Keratinocyte (primary cell): ENCODE measurements around the gene PRXL2A. TPM values are rescaled to one million over a fixed set of nuclear protein-coding genes. Genes with fewer than 3 reads are reported as not detected.

Experiments used
- DNase-seq: peaks from one replicate; pipeline ENCODE4 v3.0.0-alpha.2; 2011; ENCODE audit warnings: low read depth, missing footprints, low spot score
- FAIRE-seq: peaks from 2 replicates; lab custom pipeline; 2011; peaks lifted over from hg19 to GRCh38; lab: Jason Lieb, UNC
- H2AFZ ChIP-seq: 2 replicates; pipeline ENCODE4 v1.6.0; 2012; ENCODE audit warnings: low read length, control low read depth, inconsistent platforms; ENCODE audit not compliant: control insufficient read depth
- H3K27ac ChIP-seq: 2 replicates; pipeline ENCODE4 v1.5.1; 2011; ENCODE audit warnings: low read length; ENCODE audit not compliant: control insufficient read depth, insufficient read depth
- H3K27me3 ChIP-seq: 3 replicates; pipeline ENCODE4 v1.6.0; 2011; ENCODE audit warnings: low read length; ENCODE audit not compliant: control insufficient read depth, insufficient read depth; ENCODE audit errors: extremely low read depth
- H3K36me3 ChIP-seq, 2 experiments: 2 replicates in 1 of 2; 3 replicates in 1 of 2; pipeline ENCODE4 v1.5.1; 2011; ENCODE audit warnings: low read length in 2 of 2, mild to moderate bottlenecking in 1 of 2; ENCODE audit not compliant: control insufficient read depth in 2 of 2, insufficient read depth in 2 of 2; ENCODE audit errors: extremely low read depth in 1 of 2
- H3K4me1 ChIP-seq: 3 replicates; pipeline ENCODE4 v1.5.1; 2011; ENCODE audit warnings: low read length; ENCODE audit not compliant: control insufficient read depth, insufficient read depth; ENCODE audit errors: extremely low read depth
- H3K4me2 ChIP-seq: 3 replicates; pipeline ENCODE4 v1.6.0; 2011; ENCODE audit warnings: low read depth, low read length; ENCODE audit not compliant: control insufficient read depth, insufficient read depth; ENCODE audit errors: extremely low read depth
- H3K4me3 ChIP-seq, 3 experiments: fragments of 200-600 bp in 1 of 3; sonication (generic) in 1 of 3; 2 replicates in 2 of 3; 3 replicates in 1 of 3; pipeline ENCODE4 v1.5.1; 2011 to 2016; ENCODE audit warnings: low read length in 3 of 3, mild to moderate bottlenecking in 3 of 3, control low read depth in 2 of 3, inconsistent platforms in 1 of 3, low read depth in 1 of 3, mixed read lengths in 1 of 3, mixed run types in 1 of 3, moderate library complexity in 1 of 3; ENCODE audit not compliant: control insufficient read depth in 2 of 3, insufficient read depth in 2 of 3; ENCODE audit errors: extremely low read depth in 1 of 3
- H3K79me2 ChIP-seq: 2 replicates; pipeline ENCODE4 v1.6.0; 2012; ENCODE audit warnings: low read length; ENCODE audit not compliant: control insufficient read depth, insufficient read depth
- H3K9ac ChIP-seq: 3 replicates; pipeline ENCODE4 v1.6.0; 2011; ENCODE audit warnings: low read length; ENCODE audit not compliant: control insufficient read depth, insufficient read depth; ENCODE audit errors: extremely low read depth
- H3K9me1 ChIP-seq: 3 replicates; pipeline ENCODE4 v1.6.0; 2011; ENCODE audit warnings: low read length; ENCODE audit not compliant: control insufficient read depth, insufficient read depth; ENCODE audit errors: extremely low read depth
- H3K9me3 ChIP-seq: 2 replicates; pipeline ENCODE4 v1.5.1; 2012; ENCODE audit warnings: low read depth, low read length; ENCODE audit not compliant: control insufficient read depth
- H4K20me1 ChIP-seq: 3 replicates; pipeline ENCODE4 v1.6.0; 2011; ENCODE audit warnings: low read length; ENCODE audit not compliant: control insufficient read depth, insufficient read depth; ENCODE audit errors: extremely low read depth
- EZH2 ChIP-seq: IDR thresholded peaks from one replicate; pipeline ENCODE4 v1.6.1; 2012; ENCODE audit warnings: inconsistent platforms, mild to moderate bottlenecking, low read length, moderate library complexity
- dilution Hi-C: fragments of 300-500 bp; cut with MboI; formaldehyde crosslinking; loops from one replicate; pipeline ENCODE4 v1.7.0; 2020; ENCODE audit warnings: low sequenced_read_pairs; ENCODE audit not compliant: extremely low pct_ligation_motif_present
- polyA plus RNA-seq, 5 experiments: library from polyadenylated mRNA; depleted of rRNA in 3 of 5; stranded (reverse) in 3 of 5; stranded (forward) in 1 of 5; unstranded in 1 of 5; fragments of >200 nt; gene quantifications; 1 replicate in 1 of 5; 2 replicates in 3 of 5; 3 replicates in 1 of 5; pipeline versions ENCODE4 v1.2.1 to v1.2.3, GENCODE V29; 2011 to 2012; ENCODE audit warnings: missing spikeins in 2 of 5, low read depth in 1 of 5, low replicate concordance in 1 of 5
- TF ChIP-seq, protein P1 (sequence below), 3 experiments: IDR thresholded peaks in 1 of 3; conservative IDR thresholded peaks in 1 of 3; optimal IDR thresholded peaks in 1 of 3; 2 replicates in 2 of 3; 3 replicates in 1 of 3; pipeline versions ENCODE3 to v1.5.1; 2011; ENCODE audit warnings: low read length in 3 of 3, mild to moderate bottlenecking in 3 of 3, moderate library complexity in 2 of 3, control low read depth in 1 of 3, inconsistent platforms in 1 of 3; ENCODE audit not compliant: insufficient read depth in 2 of 3; ENCODE audit errors: extremely low read depth in 1 of 3

The PRXL2A gene
- polyA plus RNA-seq, 1 donor (not counting 4 experiments of a cell fraction or from before 2014, with no cell fraction given) = 71.6 TPM

DNA sequence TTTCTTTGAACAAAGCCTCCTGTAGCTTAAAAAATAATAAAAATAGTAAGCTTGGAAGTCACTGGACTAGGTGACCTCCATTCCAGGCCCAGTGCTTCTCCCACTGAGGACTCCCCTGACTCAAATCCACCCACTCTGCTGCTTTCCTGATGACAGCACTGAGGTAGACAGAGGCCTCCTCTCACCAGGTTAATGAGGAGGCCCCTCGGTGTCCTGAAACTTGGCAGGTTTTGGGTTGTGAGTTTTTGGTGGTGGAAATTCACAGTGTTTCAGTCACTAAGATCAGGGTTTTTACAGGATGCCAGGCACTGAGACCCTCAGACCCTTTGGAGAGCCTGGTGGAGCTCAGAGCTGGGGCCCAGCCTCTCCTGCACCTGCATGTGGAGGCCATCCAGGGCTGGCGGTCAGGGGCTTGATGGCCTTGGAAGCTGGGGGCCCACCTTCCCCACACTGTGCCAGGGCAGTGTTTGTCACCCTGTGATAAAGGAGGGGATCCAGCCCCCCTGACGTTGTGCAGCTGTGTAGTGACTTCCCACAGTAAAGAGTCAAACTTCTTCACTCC is 64.8 kb downstream of the PRXL2A start:
- dilution Hi-C loops = no loop called here
- peak overlapping the region; percentile 76 for H3K4me2 ChIP-seq
- TF ChIP-seq, protein P1, sequence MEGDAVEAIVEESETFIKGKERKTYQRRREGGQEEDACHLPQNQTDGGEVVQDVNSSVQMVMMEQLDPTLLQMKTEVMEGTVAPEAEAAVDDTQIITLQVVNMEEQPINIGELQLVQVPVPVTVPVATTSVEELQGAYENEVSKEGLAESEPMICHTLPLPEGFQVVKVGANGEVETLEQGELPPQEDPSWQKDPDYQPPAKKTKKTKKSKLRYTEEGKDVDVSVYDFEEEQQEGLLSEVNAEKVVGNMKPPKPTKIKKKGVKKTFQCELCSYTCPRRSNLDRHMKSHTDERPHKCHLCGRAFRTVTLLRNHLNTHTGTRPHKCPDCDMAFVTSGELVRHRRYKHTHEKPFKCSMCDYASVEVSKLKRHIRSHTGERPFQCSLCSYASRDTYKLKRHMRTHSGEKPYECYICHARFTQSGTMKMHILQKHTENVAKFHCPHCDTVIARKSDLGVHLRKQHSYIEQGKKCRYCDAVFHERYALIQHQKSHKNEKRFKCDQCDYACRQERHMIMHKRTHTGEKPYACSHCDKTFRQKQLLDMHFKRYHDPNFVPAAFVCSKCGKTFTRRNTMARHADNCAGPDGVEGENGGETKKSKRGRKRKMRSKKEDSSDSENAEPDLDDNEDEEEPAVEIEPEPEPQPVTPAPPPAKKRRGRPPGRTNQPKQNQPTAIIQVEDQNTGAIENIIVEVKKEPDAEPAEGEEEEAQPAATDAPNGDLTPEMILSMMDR (optimal IDR thresholded peaks at IDR 0.05 in 1 of 3, IDR thresholded peaks at IDR 0.05 in 1 of 3, conservative IDR thresholded peaks at IDR 0.05 in 1 of 3; ENCODE audit: extremely low read depth in 1 of 3, insufficient read depth in 2 of 3, low read length in 3 of 3) = no peak
- no peak for TF ChIP-seq EZH2
- peak overlapping the region; percentile 98 for H3K27ac ChIP-seq
- H2AFZ ChIP-seq = no peak overlapping the region
- DNase-seq (no peak), FAIRE-seq (no peak)
- H4K20me1 ChIP-seq = no peaks in the 10 kb centered on the region
- H3K4me1 ChIP-seq = peaks cover 83% of the 10 kb centered on the region
- peaks cover 23 to 27% of the 10 kb centered on the region in 2 experiments for H3K36me3 ChIP-seq
- peaks cover 69% of the 10 kb centered on the region for H3K79me2 ChIP-seq
- no peaks in the 10 kb centered on the region for H3K9me3 ChIP-seq
- H3K27me3 ChIP-seq = no peaks in the 10 kb centered on the region
- no peaks in the 10 kb centered on the region for H3K9me1 ChIP-seq
- peak overlapping the region; percentile 84 for H3K9ac ChIP-seq
- peak overlapping the region in 2 of 3 experiments; percentile 12 to 43 for H3K4me3 ChIP-seq

DNA sequence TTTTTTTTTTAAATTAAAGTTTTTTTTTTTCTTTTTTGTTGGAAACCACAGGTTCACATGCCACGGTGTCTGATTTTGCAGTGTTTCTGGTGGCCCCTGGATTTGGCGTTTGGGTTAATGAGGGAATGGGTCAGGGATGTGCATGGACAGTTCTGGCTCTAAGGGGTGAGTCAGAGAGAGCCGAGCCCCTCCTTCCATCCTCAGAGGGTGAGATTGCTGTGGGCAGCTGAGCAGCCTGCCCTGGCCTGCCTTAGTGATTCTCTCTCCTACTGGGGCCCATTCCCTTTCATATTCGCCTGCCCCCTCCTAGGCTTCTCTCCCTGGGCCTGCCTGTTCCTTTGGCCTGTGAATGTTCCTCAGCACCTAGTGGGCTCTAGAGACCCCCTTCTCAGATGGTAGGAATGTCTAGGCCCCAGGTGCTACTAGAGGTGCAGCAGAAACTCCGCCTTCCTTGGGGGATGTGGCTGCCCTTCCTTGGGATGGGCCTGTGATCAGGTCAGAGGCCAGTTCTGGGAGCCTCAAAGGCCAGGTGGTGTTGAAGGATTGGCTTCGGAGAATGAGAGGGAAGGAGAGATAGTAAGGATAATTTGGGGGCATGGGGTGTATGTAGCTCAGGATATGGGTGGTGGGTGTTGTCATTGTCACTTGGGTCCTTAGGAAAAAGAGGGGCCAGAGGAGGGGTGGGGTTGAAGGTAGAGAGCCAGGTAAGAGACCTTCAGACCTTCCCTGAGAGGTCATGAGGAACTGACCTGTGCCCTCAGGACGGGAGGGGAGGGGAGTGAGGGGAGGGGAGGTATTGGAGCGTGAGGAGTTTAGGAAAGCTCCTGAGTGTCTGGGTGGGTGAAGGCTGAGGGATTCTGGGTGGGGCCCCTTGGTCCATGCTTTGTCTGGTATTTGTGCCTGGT is 65.6 kb downstream of the PRXL2A start:
- no peak for TF ChIP-seq EZH2
- TF ChIP-seq, protein P1 (optimal IDR thresholded peaks at IDR 0.05 in 1 of 3, IDR thresholded peaks at IDR 0.05 in 1 of 3, conservative IDR thresholded peaks at IDR 0.05 in 1 of 3; ENCODE audit: extremely low read depth in 1 of 3, insufficient read depth in 2 of 3, low read length in 3 of 3) = no peak
- Histone ChIP-seq H3K9ac (peak overlapping the region; percentile 84), H3K36me3 (peaks cover 20 to 28% of the 10 kb centered on the region in 2 experiments), H3K9me1 (no peaks in the 10 kb centered on the region), H2AFZ (no peak overlapping the region), H3K27me3 (no peaks in the 10 kb centered on the region), H3K4me3 (peak overlapping the region in 2 of 3 experiments; percentile 46 to 52), H3K27ac (peak overlapping the region; percentile 98), H3K4me1 (peaks cover 78% of the 10 kb centered on the region), H3K4me2 (peak overlapping the region; percentile 76), H4K20me1 (no peaks in the 10 kb centered on the region), H3K79me2 (peaks cover 69% of the 10 kb centered on the region), H3K9me3 (no peaks in the 10 kb centered on the region)
- dilution Hi-C loops = no loop called here
- DNase-seq (no peak), FAIRE-seq (peak; percentile 29)
